Measurements from ENCODE around the gene EXOG. TPM values are rescaled to one million over a fixed set of nuclear protein-coding genes. Genes with fewer than 3 reads are reported as not detected.

Gene EXOG
- polyA plus RNA-seq, 1 donor from 2014 or later: 45.6 TPM

GRCh38 chr3:38515367-38515766, 19.2 kb downstream of the EXOG start:
- no peak overlapping the region for H3K4me3 ChIP-seq (ENCODE audit: low read length)
- TF ChIP-seq CTCF (IDR thresholded peaks at IDR 0.05; ENCODE audit: poor library complexity, severe bottlenecking) (no peak), MXI1 (conservative IDR thresholded peaks at IDR 0.05; ENCODE audit: poor library complexity, severe bottlenecking) (no peak), EZH2 (IDR thresholded peaks at IDR 0.05; ENCODE audit: borderline replicate concordance, insufficient read depth, low read length, poor library complexity, severe bottlenecking) (no peak), EP300 (conservative IDR thresholded peaks at IDR 0.05; ENCODE audit: poor library complexity, severe bottlenecking) (no peak), SMC3 (conservative IDR thresholded peaks at IDR 0.05; ENCODE audit: poor library complexity) (no peak)

GRCh38 chr3:38516669-38517068, 20.5 kb downstream of the EXOG start:
- H4K20me1 ChIP-seq (ENCODE audit: insufficient read depth): no peaks in the 10 kb centered on the region
- no peaks in the 10 kb centered on the region for H3K79me2 ChIP-seq (replicated peaks; ENCODE audit: insufficient read depth, low read length)
- no peak overlapping the region for H3K9ac ChIP-seq (ENCODE audit: low read length)
- peaks cover 14% of the 10 kb centered on the region for H3K36me3 ChIP-seq (ENCODE audit: insufficient read depth, low read length)
- H3F3A ChIP-seq (ENCODE audit: insufficient read depth, low read length, poor library complexity, severe bottlenecking): no peaks in the 10 kb centered on the region
- H3K9me3 ChIP-seq (ENCODE audit: low read length): no peaks in the 10 kb centered on the region
- no peak overlapping the region for H2AFZ ChIP-seq (ENCODE audit: low read depth, low read length)
- no peaks in the 10 kb centered on the region for H3K9me2 ChIP-seq (ENCODE audit: insufficient read depth, low read length)
- no peak for TF ChIP-seq SMC3 (conservative IDR thresholded peaks at IDR 0.05; ENCODE audit: poor library complexity)
- TF ChIP-seq REST (IDR thresholded peaks at IDR 0.05; ENCODE audit: borderline replicate concordance): no peak
- TF ChIP-seq EP300 (conservative IDR thresholded peaks at IDR 0.05; ENCODE audit: poor library complexity, severe bottlenecking): no peak
- TF ChIP-seq MXI1 (conservative IDR thresholded peaks at IDR 0.05; ENCODE audit: poor library complexity, severe bottlenecking): no peak
- no peak for TF ChIP-seq EZH2 (IDR thresholded peaks at IDR 0.05; ENCODE audit: borderline replicate concordance, insufficient read depth, low read length, poor library complexity, severe bottlenecking)
- TF ChIP-seq RAD21 (conservative IDR thresholded peaks at IDR 0.05): no peak
- TF ChIP-seq TAF1 (IDR thresholded peaks at IDR 0.05; ENCODE audit: low read depth): no peak
- H3K4me3 ChIP-seq (ENCODE audit: low read length): no peak overlapping the region
- H3K27me3 ChIP-seq (ENCODE audit: insufficient read depth, low read depth, low read length): no peaks in the 10 kb centered on the region
- H3K4me2 ChIP-seq (ENCODE audit: low read length): no peak overlapping the region
- no peak overlapping the region for H3K27ac ChIP-seq (ENCODE audit: low read length)

More at GRCh38 chr3:38515367-38515766, 19.2 kb downstream of the EXOG start:
- Histone ChIP-seq H3K27me3 (ENCODE audit: insufficient read depth, low read depth, low read length) (no peaks in the 10 kb centered on the region), H3K36me3 (ENCODE audit: insufficient read depth, low read length) (peaks cover 14% of the 10 kb centered on the region), H3K9ac (ENCODE audit: low read length) (no peak overlapping the region), H3K27ac (ENCODE audit: low read length) (no peak overlapping the region), H3K9me2 (ENCODE audit: insufficient read depth, low read length) (no peaks in the 10 kb centered on the region), H3K9me3 (ENCODE audit: low read length) (no peaks in the 10 kb centered on the region), H3F3A (ENCODE audit: insufficient read depth, low read length, poor library complexity, severe bottlenecking) (no peaks in the 10 kb centered on the region), H4K20me1 (ENCODE audit: insufficient read depth) (no peaks in the 10 kb centered on the region), H3K4me2 (ENCODE audit: low read length) (no peak overlapping the region), H3K79me2 (replicated peaks; ENCODE audit: insufficient read depth, low read length) (no peaks in the 10 kb centered on the region), H2AFZ (ENCODE audit: low read depth, low read length) (no peak overlapping the region)
